GM12878 (cell line): ENCODE results near the gene MED13. TPM values are rescaled to one million over a fixed set of nuclear protein-coding genes. Genes with fewer than 3 reads are reported as not detected.

Experiments
- BACH1 ChIP-seq: fragments of 450-650 bp; IDR thresholded peaks from 2 replicates; pipeline ENCODE4 v1.6.1; 2017; ENCODE audit warnings: mild to moderate bottlenecking, borderline replicate concordance
- BCL11A ChIP-seq: IDR thresholded peaks from 2 replicates; pipeline ENCODE4 v1.6.1; 2011; ENCODE audit warnings: low read depth, low read length
- CEBPB ChIP-seq, 2 experiments: fragments of 150-350 bp in 1 of 2; IDR thresholded peaks; 2 replicates each; pipeline ENCODE4 v1.6.1; 2012 to 2014; ENCODE audit warnings: low read depth in 2 of 2, low read length in 2 of 2, borderline replicate concordance in 1 of 2, inconsistent platforms in 1 of 2
- CHD2 ChIP-seq: IDR thresholded peaks from 2 replicates; pipeline ENCODE4 v1.6.1; 2011; ENCODE audit warnings: low read depth, low read length, improper control_type of control experiment, borderline replicate concordance
- ETV6 ChIP-seq, 2 experiments: fragments of 450-650 bp in 1 of 2; IDR thresholded peaks in 1 of 2; conservative IDR thresholded peaks in 1 of 2; 2 replicates each; pipeline ENCODE4 v1.6.1; 2014; ENCODE audit warnings: antibody characterized with exemption in 1 of 2, borderline replicate concordance in 1 of 2, low read depth in 1 of 2, mild to moderate bottlenecking in 1 of 2, moderate library complexity in 1 of 2
- EZH2 ChIP-seq: IDR thresholded peaks from 2 replicates; pipeline ENCODE4 v1.6.1; 2012; ENCODE audit warnings: low read depth, mild to moderate bottlenecking, control low read depth, inconsistent platforms, low read length, borderline replicate concordance; ENCODE audit not compliant: control insufficient read depth
- FOS ChIP-seq: IDR thresholded peaks from 3 replicates; pipeline ENCODE4 v1.6.1; 2011; ENCODE audit warnings: borderline replicate concordance; ENCODE audit not compliant: insufficient read length; ENCODE audit errors: extremely low read depth
- IKZF1 ChIP-seq: fragments of 450-650 bp; conservative IDR thresholded peaks from 2 replicates; pipeline ENCODE4 v1.6.1; 2017; ENCODE audit warnings: antibody characterized with exemption, mild to moderate bottlenecking
- IRF4 ChIP-seq: IDR thresholded peaks from 2 replicates; pipeline ENCODE4 v1.6.1; 2011; ENCODE audit warnings: low read depth, low read length
- MEF2A ChIP-seq: IDR thresholded peaks from 2 replicates; pipeline ENCODE4 v1.6.1; 2011; ENCODE audit warnings: low read depth, mild to moderate bottlenecking, low read length, moderate library complexity; ENCODE audit not compliant: insufficient read depth
- NBN ChIP-seq: fragments of 450-650 bp; IDR thresholded peaks from 2 replicates; pipeline ENCODE4 v1.6.1; 2016
- NFIC ChIP-seq: IDR thresholded peaks from 2 replicates; pipeline ENCODE4 v1.6.1; 2012; ENCODE audit warnings: low read depth, mild to moderate bottlenecking, inconsistent platforms, low read length, moderate library complexity
- POLR2A ChIP-seq: IDR thresholded peaks from 2 replicates; pipeline ENCODE4 v1.6.1; 2011; ENCODE audit warnings: low read depth, mild to moderate bottlenecking, low read length
- REST ChIP-seq: IDR thresholded peaks from 2 replicates; pipeline ENCODE4 v1.6.1; 2012; ENCODE audit warnings: mild to moderate bottlenecking, low read depth, low read length
- SMC3 ChIP-seq: IDR thresholded peaks from 2 replicates; pipeline ENCODE4 v1.6.1; 2011; ENCODE audit warnings: low read length, improper control_type of control experiment, borderline replicate concordance
- SUPT20H ChIP-seq: IDR thresholded peaks from 2 replicates; pipeline ENCODE4 v1.6.1; 2011; ENCODE audit warnings: low read depth, mild to moderate bottlenecking, low read length, moderate library complexity, borderline replicate concordance; ENCODE audit not compliant: control insufficient read depth
- ZNF24 ChIP-seq: fragments of 450-650 bp; IDR thresholded peaks from 2 replicates; pipeline ENCODE4 v1.6.1; 2017; ENCODE audit warnings: antibody characterized with exemption, mild to moderate bottlenecking
- polyA plus RNA-seq, 11 experiments: library from polyadenylated mRNA; depleted of rRNA in 4 of 11; unstranded in 6 of 11; stranded (reverse) in 5 of 11; fragments of >200 nt; fragmentation: Nextera tagmentation in 4 of 11; fragmentation: Illumina TruSeq in 1 of 11; extraction: Ambion mirVana in 4 of 11; extraction: Trizol in 1 of 11; gene quantifications; 1 replicate in 1 of 11; 2 replicates in 10 of 11; pipeline versions ENCODE4 v1.2.1 to v1.2.3, GENCODE V29; 2011 to 2016; ENCODE audit warnings: inconsistent platforms in 2 of 11, missing spikeins in 2 of 11, low read depth in 1 of 11
- total RNA-seq, 4 experiments: library from RNA; depleted of rRNA in 3 of 4; stranded (reverse); fragments of >200 nt in 3 of 4; fragmentation: Illumina TruSeq in 1 of 4; extraction: Trizol in 1 of 4; gene quantifications; 2 replicates each; pipeline versions ENCODE4 v1.2.1 to v1.2.3, GENCODE V29; 2013 to 2021
- TF ChIP-seq, protein P1 (sequence below): IDR thresholded peaks from 2 replicates; pipeline ENCODE4 v1.6.1; 2012; ENCODE audit warnings: improper control_type of control experiment, low read depth, low read length; ENCODE audit not compliant: insufficient replicate concordance
- TF ChIP-seq, protein P2 (sequence below): IDR thresholded peaks from 2 replicates; pipeline ENCODE4 v1.6.1; 2011; ENCODE audit warnings: low read depth, low read length, improper control_type of control experiment, borderline replicate concordance

Gene MED13
- total and polyA plus RNA-seq, 10 of the 15 experiments (the other 5 are each of a cell fraction or from before 2014, with no cell fraction given): 4.6 to 49.7 (median 21.3) TPM

DNA sequence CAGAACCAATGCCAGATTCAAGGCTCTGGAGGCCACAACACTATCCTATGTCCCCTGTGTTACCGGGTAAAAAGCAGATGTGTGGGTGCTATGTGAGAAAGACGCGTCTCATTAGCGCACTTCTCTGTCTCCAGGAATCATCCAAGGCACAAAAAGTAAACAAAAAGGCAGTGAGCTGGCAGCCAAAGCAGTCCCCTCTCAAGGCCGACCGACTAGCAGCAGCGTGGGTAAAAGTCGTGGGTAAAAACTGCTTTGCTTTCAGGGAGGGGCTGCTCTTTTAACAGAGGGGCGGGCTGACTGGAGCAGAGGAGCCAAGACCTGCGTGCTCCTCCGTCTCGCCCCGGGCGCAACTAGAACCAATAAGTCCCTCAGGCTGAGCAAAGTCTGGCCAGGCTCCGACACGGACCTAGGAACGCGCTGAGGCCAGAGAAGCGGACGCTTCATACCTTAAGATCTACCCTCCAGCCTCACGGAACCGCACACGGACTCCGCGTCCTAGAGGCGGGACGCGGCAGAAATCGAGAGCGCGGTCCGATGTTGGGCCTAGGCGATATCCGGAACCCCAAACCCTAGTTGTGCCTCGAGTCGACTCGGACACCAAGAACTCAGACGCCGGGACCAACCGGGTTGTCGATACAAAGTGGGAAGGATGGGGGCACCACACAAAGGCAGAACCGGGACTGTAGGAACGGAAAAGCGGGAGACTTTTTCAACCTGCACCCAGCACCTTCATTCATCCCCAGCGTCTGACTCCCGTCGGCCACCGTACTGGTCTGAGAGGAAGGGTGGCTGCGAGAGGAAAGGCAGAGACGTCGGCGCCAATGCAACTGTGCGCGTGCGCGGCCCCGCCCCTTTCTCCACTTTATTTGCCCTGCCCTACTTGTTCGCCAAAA is 137.6 kb downstream of the MED13 start, which contains the start of gene INTS2 (continued):
- TF ChIP-seq, protein P1, sequence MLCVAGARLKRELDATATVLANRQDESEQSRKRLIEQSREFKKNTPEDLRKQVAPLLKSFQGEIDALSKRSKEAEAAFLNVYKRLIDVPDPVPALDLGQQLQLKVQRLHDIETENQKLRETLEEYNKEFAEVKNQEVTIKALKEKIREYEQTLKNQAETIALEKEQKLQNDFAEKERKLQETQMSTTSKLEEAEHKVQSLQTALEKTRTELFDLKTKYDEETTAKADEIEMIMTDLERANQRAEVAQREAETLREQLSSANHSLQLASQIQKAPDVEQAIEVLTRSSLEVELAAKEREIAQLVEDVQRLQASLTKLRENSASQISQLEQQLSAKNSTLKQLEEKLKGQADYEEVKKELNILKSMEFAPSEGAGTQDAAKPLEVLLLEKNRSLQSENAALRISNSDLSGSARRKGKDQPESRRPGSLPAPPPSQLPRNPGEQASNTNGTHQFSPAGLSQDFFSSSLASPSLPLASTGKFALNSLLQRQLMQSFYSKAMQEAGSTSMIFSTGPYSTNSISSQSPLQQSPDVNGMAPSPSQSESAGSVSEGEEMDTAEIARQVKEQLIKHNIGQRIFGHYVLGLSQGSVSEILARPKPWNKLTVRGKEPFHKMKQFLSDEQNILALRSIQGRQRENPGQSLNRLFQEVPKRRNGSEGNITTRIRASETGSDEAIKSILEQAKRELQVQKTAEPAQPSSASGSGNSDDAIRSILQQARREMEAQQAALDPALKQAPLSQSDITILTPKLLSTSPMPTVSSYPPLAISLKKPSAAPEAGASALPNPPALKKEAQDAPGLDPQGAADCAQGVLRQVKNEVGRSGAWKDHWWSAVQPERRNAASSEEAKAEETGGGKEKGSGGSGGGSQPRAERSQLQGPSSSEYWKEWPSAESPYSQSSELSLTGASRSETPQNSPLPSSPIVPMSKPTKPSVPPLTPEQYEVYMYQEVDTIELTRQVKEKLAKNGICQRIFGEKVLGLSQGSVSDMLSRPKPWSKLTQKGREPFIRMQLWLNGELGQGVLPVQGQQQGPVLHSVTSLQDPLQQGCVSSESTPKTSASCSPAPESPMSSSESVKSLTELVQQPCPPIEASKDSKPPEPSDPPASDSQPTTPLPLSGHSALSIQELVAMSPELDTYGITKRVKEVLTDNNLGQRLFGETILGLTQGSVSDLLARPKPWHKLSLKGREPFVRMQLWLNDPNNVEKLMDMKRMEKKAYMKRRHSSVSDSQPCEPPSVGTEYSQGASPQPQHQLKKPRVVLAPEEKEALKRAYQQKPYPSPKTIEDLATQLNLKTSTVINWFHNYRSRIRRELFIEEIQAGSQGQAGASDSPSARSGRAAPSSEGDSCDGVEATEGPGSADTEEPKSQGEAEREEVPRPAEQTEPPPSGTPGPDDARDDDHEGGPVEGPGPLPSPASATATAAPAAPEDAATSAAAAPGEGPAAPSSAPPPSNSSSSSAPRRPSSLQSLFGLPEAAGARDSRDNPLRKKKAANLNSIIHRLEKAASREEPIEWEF: no peak
- peak; percentile 29 for TF ChIP-seq IRF4
- TF ChIP-seq CEBPB (IDR thresholded peaks at IDR 0.05; ENCODE audit: borderline replicate concordance in 1 of 2, low read depth in 2 of 2, low read length in 2 of 2): no peak
- 0 out of 2 replicates have a peak, but pooled peaks have one; percentile 12 for TF ChIP-seq MEF2A
- no peak for TF ChIP-seq FOS
- TF ChIP-seq SUPT20H: no peak
- TF ChIP-seq CHD2: no peak
- no peak for TF ChIP-seq NFIC
- TF ChIP-seq REST: no peak
- peak; percentile 30; the same call in 1 of the 2 replicates for TF ChIP-seq BACH1
- peak; percentile 94 for TF ChIP-seq POLR2A
- TF ChIP-seq ZNF24: peak; percentile 70
- no peak for TF ChIP-seq EZH2
- TF ChIP-seq ETV6 (conservative IDR thresholded peaks at IDR 0.05 in 1 of 2, IDR thresholded peaks at IDR 0.05 in 1 of 2; ENCODE audit: borderline replicate concordance in 1 of 2, low read depth in 1 of 2): no peak; a peak in 1 of 4 replicates
- TF ChIP-seq BCL11A: no peak
- TF ChIP-seq SMC3: no peak
- peak; percentile 76 for TF ChIP-seq IKZF1
- TF ChIP-seq, protein P2, sequence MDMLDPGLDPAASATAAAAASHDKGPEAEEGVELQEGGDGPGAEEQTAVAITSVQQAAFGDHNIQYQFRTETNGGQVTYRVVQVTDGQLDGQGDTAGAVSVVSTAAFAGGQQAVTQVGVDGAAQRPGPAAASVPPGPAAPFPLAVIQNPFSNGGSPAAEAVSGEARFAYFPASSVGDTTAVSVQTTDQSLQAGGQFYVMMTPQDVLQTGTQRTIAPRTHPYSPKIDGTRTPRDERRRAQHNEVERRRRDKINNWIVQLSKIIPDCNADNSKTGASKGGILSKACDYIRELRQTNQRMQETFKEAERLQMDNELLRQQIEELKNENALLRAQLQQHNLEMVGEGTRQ: no peak
- peak; percentile 95 for TF ChIP-seq NBN
